ENCODE results near the gene CSTF3.

DNA sequence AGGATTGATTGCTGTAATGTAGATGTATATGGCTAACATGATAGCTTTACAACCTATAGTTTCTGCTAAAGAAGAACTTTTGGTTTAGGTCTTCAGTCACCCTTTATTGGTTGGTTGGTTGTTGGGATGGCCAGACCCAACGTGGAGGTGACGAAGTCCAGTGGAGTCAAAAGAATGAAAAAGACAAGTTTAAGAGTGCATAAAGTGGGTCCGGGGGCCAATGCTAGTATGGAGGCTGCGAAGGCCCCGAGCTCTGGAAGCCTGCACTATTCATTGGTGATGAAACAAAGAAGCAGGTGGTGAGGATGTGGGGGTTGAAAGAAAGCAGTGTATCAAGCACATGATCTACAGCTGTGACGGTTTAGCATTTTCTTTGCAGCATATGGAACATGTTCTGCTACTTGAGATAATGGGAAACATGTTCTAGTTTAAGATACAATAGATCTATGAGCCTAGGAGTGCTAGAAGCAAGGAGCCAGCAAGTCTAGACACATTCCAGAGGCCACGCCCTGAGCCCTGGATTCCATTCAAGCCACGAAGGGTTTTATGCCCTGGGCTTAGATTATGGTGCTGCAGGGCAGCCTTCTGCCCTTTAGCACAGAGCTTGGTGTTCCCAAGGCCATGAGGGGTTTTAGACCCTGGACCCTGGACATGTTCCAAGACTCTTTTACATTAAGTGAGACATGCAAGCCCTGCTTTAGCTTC is 115.6 kb downstream of the CSTF3 start:
- TF ChIP-seq MAZ (IDR thresholded peaks at IDR 0.05; ENCODE audit: borderline replicate concordance, low read depth, low read length) (no peak), RFX5 (IDR thresholded peaks at IDR 0.05; ENCODE audit: low read depth, low read length) (no peak), POLR2A (IDR thresholded peaks at IDR 0.05; ENCODE audit: low read depth, low read length) (no peak), MAFK (IDR thresholded peaks at IDR 0.05; ENCODE audit: low read depth, low read length) (no peak), MXI1 (IDR thresholded peaks at IDR 0.05; ENCODE audit: borderline replicate concordance, low read depth, low read length) (no peak), CEBPB (IDR thresholded peaks at IDR 0.05; ENCODE audit: low read depth, low read length) (no peak), RAD21 (IDR thresholded peaks at IDR 0.05; ENCODE audit: low read length) (no peak), BHLHE40 (IDR thresholded peaks at IDR 0.05; ENCODE audit: low read depth, low read length) (no peak), FOS (IDR thresholded peaks at IDR 0.05; ENCODE audit: low read depth, low read length) (no peak), SMC3 (IDR thresholded peaks at IDR 0.05; ENCODE audit: low read depth, low read length) (no peak), CHD1 (IDR thresholded peaks at IDR 0.05; ENCODE audit: low read depth, low read length) (no peak)
- TF ChIP-seq, protein P1, sequence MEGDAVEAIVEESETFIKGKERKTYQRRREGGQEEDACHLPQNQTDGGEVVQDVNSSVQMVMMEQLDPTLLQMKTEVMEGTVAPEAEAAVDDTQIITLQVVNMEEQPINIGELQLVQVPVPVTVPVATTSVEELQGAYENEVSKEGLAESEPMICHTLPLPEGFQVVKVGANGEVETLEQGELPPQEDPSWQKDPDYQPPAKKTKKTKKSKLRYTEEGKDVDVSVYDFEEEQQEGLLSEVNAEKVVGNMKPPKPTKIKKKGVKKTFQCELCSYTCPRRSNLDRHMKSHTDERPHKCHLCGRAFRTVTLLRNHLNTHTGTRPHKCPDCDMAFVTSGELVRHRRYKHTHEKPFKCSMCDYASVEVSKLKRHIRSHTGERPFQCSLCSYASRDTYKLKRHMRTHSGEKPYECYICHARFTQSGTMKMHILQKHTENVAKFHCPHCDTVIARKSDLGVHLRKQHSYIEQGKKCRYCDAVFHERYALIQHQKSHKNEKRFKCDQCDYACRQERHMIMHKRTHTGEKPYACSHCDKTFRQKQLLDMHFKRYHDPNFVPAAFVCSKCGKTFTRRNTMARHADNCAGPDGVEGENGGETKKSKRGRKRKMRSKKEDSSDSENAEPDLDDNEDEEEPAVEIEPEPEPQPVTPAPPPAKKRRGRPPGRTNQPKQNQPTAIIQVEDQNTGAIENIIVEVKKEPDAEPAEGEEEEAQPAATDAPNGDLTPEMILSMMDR (conservative IDR thresholded peaks at IDR 0.05; ENCODE audit: low read depth, low read length) = no peak
- TF ChIP-seq, protein P2, sequence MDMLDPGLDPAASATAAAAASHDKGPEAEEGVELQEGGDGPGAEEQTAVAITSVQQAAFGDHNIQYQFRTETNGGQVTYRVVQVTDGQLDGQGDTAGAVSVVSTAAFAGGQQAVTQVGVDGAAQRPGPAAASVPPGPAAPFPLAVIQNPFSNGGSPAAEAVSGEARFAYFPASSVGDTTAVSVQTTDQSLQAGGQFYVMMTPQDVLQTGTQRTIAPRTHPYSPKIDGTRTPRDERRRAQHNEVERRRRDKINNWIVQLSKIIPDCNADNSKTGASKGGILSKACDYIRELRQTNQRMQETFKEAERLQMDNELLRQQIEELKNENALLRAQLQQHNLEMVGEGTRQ (IDR thresholded peaks at IDR 0.05; ENCODE audit: low read depth, low read length) = no peak
- TF ChIP-seq, protein P3, sequence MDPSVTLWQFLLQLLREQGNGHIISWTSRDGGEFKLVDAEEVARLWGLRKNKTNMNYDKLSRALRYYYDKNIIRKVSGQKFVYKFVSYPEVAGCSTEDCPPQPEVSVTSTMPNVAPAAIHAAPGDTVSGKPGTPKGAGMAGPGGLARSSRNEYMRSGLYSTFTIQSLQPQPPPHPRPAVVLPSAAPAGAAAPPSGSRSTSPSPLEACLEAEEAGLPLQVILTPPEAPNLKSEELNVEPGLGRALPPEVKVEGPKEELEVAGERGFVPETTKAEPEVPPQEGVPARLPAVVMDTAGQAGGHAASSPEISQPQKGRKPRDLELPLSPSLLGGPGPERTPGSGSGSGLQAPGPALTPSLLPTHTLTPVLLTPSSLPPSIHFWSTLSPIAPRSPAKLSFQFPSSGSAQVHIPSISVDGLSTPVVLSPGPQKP (IDR thresholded peaks at IDR 0.05; ENCODE audit: borderline replicate concordance, low read depth, low read length) = no peak
